Lower lobe of right lung (tissue), 2 donors: ENCODE measurements around the gene MRPS24. TPM values are rescaled to one million over a fixed set of nuclear protein-coding genes. Genes with fewer than 3 reads are reported as not detected.
A peak's percentile ranks its signal among the peaks of the same experiment; 100 is the strongest.

Source experiments
- ATAC-seq, 2 donors: fragments of 200-7000 bp; cut with Tn5 transposase; one replicate each; pipeline ENCODE4 v1.9.1; 2020 to 2022; ENCODE audit warnings: mild to moderate bottlenecking in 2 of 2, moderate library complexity in 2 of 2
- DNase-seq: peaks from one replicate; pipeline ENCODE4 v3.0.0-alpha.2; 2020
- H3K27ac ChIP-seq: fragments of 200-600 bp; one replicate; pipeline ENCODE4 v1.8.0; 2022
- H3K27me3 ChIP-seq: fragments of 200-600 bp; one replicate; pipeline ENCODE4 v1.8.0; 2022; ENCODE audit warnings: low read depth
- H3K36me3 ChIP-seq: fragments of 200-600 bp; one replicate; pipeline ENCODE4 v1.8.0; 2022; ENCODE audit warnings: mild to moderate bottlenecking
- H3K4me1 ChIP-seq: fragments of 200-600 bp; one replicate; pipeline ENCODE4 v1.8.0; 2022
- H3K4me3 ChIP-seq: fragments of 200-600 bp; one replicate; pipeline ENCODE4 v1.8.0; 2022; ENCODE audit warnings: mild to moderate bottlenecking
- H3K9me3 ChIP-seq: fragments of 200-600 bp; one replicate; pipeline ENCODE4 v1.8.0; 2022
- intact Hi-C: fragments of 100-400 bp; cut with DNase I; formaldehyde crosslinking; loops from one replicate; pipeline ENCODE4 v1.11.0; 2022
- total RNA-seq: library from RNA; stranded (reverse); fragmentation: NEBNext Ultra II Directional; extraction: Animal tissue kit (Norgen Biotek cat#: 25700); gene quantifications from one replicate; pipeline ENCODE4 v1.2.1, GENCODE V29; 2021
- TF ChIP-seq, protein P1 (sequence below): fragments of 200-600 bp; IDR thresholded peaks from one replicate; pipeline ENCODE4 v1.8.0; 2022; ENCODE audit warnings: antibody characterized with exemption, mild to moderate bottlenecking
- donor health status: DM: no; HTN: yes; CAD: no; lungs with severe emphysema.

Gene MRPS24
- total RNA-seq, 1 donor from 2014 or later = 58.2 TPM

DNA sequence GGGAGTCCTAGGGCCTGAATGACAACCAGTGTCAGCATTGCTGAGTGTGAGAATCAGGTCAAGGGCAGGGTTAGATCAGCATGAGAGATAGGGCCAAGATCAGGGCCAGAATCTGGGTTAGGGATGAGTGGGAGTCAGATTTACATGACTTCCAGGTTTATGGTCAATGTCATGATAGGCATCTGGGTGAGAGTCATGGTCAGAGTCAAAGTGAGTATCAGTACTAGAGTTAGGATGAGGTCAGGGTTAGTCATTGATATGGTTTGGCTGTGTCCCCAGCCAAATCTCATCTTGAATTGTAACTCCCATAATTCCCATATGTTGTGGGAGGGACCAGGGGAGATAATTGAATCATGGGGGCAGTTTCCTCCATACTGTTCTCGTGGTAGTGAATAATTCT, 12.3 kb downstream of the MRPS24 start:
- intact Hi-C loops = no loop called here
- no peaks in the 10 kb centered on the region for H3K36me3 ChIP-seq
- ATAC-seq = no peak
- H3K4me1 ChIP-seq = no peaks in the 10 kb centered on the region
- H3K9me3 ChIP-seq = no peaks in the 10 kb centered on the region
- no peaks in the 10 kb centered on the region for H3K27me3 ChIP-seq
- TF ChIP-seq, protein P1, sequence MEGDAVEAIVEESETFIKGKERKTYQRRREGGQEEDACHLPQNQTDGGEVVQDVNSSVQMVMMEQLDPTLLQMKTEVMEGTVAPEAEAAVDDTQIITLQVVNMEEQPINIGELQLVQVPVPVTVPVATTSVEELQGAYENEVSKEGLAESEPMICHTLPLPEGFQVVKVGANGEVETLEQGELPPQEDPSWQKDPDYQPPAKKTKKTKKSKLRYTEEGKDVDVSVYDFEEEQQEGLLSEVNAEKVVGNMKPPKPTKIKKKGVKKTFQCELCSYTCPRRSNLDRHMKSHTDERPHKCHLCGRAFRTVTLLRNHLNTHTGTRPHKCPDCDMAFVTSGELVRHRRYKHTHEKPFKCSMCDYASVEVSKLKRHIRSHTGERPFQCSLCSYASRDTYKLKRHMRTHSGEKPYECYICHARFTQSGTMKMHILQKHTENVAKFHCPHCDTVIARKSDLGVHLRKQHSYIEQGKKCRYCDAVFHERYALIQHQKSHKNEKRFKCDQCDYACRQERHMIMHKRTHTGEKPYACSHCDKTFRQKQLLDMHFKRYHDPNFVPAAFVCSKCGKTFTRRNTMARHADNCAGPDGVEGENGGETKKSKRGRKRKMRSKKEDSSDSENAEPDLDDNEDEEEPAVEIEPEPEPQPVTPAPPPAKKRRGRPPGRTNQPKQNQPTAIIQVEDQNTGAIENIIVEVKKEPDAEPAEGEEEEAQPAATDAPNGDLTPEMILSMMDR = no peak
- no peak overlapping the region for H3K27ac ChIP-seq
- no peak overlapping the region for H3K4me3 ChIP-seq
- DNase-seq = no peak

DNA sequence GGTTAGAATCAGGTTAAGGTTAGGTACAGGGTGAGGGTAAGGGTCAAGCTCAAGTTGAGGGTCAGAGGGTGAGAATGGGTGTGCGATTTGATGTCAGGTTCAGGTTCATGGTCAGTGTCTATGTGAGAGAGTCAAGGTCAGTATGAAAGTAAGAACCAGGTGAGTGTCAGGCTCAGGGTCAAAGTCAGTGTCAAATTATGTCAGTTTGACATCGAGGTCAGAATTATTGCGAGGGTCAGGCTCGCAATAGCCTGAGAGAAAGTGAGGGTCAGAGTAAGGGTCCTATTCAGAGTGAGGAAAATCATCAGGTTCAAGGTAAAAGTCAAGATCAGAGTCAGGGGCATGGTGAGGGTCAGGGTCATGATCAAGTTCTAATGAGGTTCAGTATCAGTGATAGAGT, 13.0 kb downstream of the MRPS24 start:
- intact Hi-C loops = no loop called here
- H3K9me3 ChIP-seq = no peaks in the 10 kb centered on the region
- no peak overlapping the region for H3K4me3 ChIP-seq
- ATAC-seq = no peak
- TF ChIP-seq, protein P1 = no peak
- DNase-seq = no peak
- H3K27me3 ChIP-seq = no peaks in the 10 kb centered on the region
- H3K4me1 ChIP-seq = no peaks in the 10 kb centered on the region
- no peak overlapping the region for H3K27ac ChIP-seq
- no peaks in the 10 kb centered on the region for H3K36me3 ChIP-seq

DNA sequence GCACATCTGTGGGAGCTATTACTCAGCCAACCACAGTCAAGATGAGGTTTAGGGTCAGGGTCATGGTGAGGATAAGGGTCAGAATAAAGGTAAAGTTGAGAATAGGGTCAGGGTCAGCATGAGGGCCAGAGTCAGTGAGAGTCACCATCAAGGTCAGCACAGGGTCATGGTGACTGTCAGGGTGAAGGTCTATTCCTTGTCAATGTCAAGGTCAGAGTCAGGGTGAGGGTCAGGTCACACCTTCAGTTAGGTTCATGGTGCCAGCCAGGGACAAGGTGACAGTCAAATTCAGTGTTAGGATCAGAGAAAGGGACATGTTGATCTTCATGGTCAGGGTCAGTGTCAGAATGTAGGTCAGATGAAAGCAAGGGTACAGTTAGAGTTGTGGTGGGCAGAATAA, 14.1 kb downstream of the MRPS24 start:
- H3K4me1 ChIP-seq = no peaks in the 10 kb centered on the region
- no peaks in the 10 kb centered on the region for H3K9me3 ChIP-seq

DNA sequence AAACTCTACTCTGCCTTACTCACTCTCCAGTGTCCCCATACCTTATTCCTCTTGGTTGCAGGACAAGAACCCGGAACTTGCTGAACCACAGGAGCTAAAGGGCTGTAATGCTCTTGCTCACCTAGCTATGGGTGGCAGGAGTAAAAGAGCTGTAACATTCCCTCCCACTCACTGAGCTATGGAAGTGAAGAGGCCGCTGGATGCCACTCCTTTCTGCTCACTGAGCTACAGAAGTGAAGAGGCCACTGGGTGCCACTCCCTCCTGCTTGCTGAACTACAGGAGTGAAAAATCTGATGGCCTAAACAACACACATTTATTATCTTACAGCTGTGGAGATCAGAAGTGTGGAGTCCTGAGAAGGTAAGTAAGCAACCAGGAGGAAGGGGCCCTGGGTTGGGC, 17.5 kb downstream of the MRPS24 start:
- ATAC-seq (peak; percentile 24 to 50), DNase-seq (no peak)
- no peak overlapping the region for H3K4me3 ChIP-seq
- H3K27me3 ChIP-seq = peaks cover under 1% of the 10 kb centered on the region
- intact Hi-C loops = no loop called here
- H3K27ac ChIP-seq = no peak overlapping the region
- TF ChIP-seq, protein P1 = no peak
- H3K9me3 ChIP-seq = no peaks in the 10 kb centered on the region
- no peaks in the 10 kb centered on the region for H3K4me1 ChIP-seq
- no peaks in the 10 kb centered on the region for H3K36me3 ChIP-seq

More for the DNA sequence above, 14.1 kb downstream of the MRPS24 start:
- Histone ChIP-seq H3K36me3 (no peaks in the 10 kb centered on the region), H3K4me3 (no peak overlapping the region), H3K27me3 (no peaks in the 10 kb centered on the region), H3K27ac (no peak overlapping the region)
- intact Hi-C loops = no loop called here
- TF ChIP-seq, protein P1 = no peak
- ATAC-seq (peak in 1 of 2 donors; percentile 11), DNase-seq (no peak)

DNA sequence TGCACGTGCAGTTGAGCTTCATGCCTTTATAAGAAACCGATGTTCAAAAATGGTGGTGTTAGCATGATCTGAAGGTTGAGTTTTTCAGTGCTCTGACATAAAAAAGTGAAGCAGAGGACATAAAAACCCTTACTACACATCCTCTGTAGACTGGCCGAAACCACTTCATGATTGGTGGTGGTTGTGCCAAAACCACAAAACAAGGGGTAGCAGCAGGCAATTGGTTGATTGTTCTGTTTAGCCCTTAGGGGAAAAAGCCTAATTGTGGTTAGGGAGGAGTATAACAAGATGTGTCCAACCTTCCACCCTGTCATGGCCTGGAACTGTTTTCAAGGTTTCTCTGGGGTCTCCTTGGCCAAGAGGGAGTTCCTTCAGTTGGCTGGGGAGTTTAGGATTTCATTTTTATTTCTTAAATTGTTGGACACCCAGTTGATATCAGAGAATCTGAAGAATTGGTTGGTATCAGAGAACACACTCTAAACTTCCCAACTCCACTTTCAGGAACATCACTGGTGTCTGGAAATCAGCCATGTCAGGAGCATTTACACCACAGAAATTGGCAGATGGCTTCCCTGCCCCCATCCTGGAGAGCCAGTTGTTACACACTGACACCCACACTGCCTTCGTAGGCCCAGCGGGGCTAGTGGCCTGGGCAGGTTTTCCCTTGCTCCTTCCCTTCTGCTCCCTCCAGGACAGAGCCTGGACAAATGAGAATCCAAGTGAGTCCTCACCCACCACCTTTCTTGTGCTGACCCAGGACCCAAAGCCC, 18.8 kb downstream of the MRPS24 start:
- Histone ChIP-seq H3K9me3 (no peaks in the 10 kb centered on the region), H3K27ac (no peak overlapping the region), H3K27me3 (peaks cover 10% of the 10 kb centered on the region), H3K4me3 (no peak overlapping the region), H3K4me1 (no peaks in the 10 kb centered on the region), H3K36me3 (no peaks in the 10 kb centered on the region)
- TF ChIP-seq, protein P1 = no peak
- ATAC-seq (no peak), DNase-seq (no peak)
- intact Hi-C loops = no loop called here
